Ovary (tissue), 9 donors: ENCODE results near the gene SEC61A2. TPM values are rescaled to one million over a fixed set of nuclear protein-coding genes. Genes with fewer than 3 reads are reported as not detected.

ENCODE experiments used
- DNase-seq, 5 donors: peaks; one replicate each; pipeline ENCODE4 v3.0.0-alpha.2; 2019 to 2020
- H3K27ac ChIP-seq, 2 donors: fragments of 200-600 bp; one replicate each; pipeline versions ENCODE4 v1.5.1 to v1.8.0; 2019 to 2022
- H3K27me3 ChIP-seq: fragments of 200-600 bp; one replicate; pipeline ENCODE4 v1.8.0; 2022
- H3K36me3 ChIP-seq: fragments of 200-600 bp; sonication (generic); one replicate; pipeline ENCODE4 v1.5.1; 2019
- H3K4me1 ChIP-seq: one replicate; pipeline ENCODE4 v1.8.1; 2013; ENCODE audit warnings: mild to moderate bottlenecking, moderate library complexity; ENCODE audit not compliant: insufficient read depth
- H3K4me3 ChIP-seq: fragments of 200-600 bp; sonication (generic); one replicate; pipeline ENCODE4 v1.5.1; 2017
- H3K9me3 ChIP-seq, 2 donors: fragments of 200-600 bp in 1 of 2; sonication (generic) in 1 of 2; one replicate each; pipeline versions ENCODE4 v1.5.1 to v1.8.1; 2013 to 2019; ENCODE audit warnings: mild to moderate bottlenecking in 1 of 2, moderate library complexity in 1 of 2
- CTCF ChIP-seq, 3 donors: fragments of 450-650 bp in 2 of 3; fragments of 200-600 bp in 1 of 3; IDR thresholded peaks; one replicate each; pipeline versions ENCODE4 v1.5.1 to v1.8.0; 2016 to 2022; ENCODE audit warnings: antibody characterized with exemption in 3 of 3, mild to moderate bottlenecking in 1 of 3
- EP300 ChIP-seq: sonication (generic); formaldehyde crosslinking; IDR thresholded peaks from one replicate; pipeline ENCODE4 v1.6.1; 2017; ENCODE audit warnings: antibody characterized with exemption
- POLR2A ChIP-seq: fragments of 450-650 bp; IDR thresholded peaks from one replicate; pipeline ENCODE4 v1.6.1; 2017; ENCODE audit warnings: antibody characterized with exemption, mild to moderate bottlenecking, moderate library complexity
- WGBS, 3 donors: extraction: QIAGEN DNeasy Blood & Tissue Kit in 1 of 3; methylation state at CpG; one replicate each; pipeline versions ENCODE4 v1.1.5 to v1.1.7; 2013 to 2017; 5-methylcytosine and 5-hydroxymethylcytosine counted together
- intact Hi-C, 4 donors: fragments of 100-400 bp; cut with DNase I; formaldehyde crosslinking; loops; one replicate each; pipeline versions ENCODE4 v1.11.0 to v1.15.1; 2022 to 2023
- polyA plus RNA-seq, 2 donors: library from polyadenylated mRNA; stranded (reverse); fragments of 200-250 nt in 1 of 2; fragments of 350-450 nt in 1 of 2; fragmentation: Illumina TruSeq in 1 of 2; extraction: RNeasy Lipid Tissue Mini Kit (QIAGEN cat#74804) in 1 of 2; gene quantifications; one replicate each; pipeline ENCODE4 v1.2.3, GENCODE V29; 2013 to 2014
- total RNA-seq, 7 donors: library from RNA; depleted of rRNA in 2 of 7; stranded (reverse); fragments of >200 nt in 2 of 7; fragmentation: NEBNext Ultra II Directional in 3 of 7; extraction: Animal tissue kit (Norgen Biotek cat#: 25700) in 3 of 7; gene quantifications; one replicate each; pipeline versions ENCODE4 v1.1.0 to v1.2.4, GENCODE V29; 2016 to 2023
- donor health status: DM: no; HTN: no; CAD: no; lungs with moderate emphysema.
- donor health status: DM: no; HTN: no; CAD: no.
- donor health status: Bipolar disorder and iron deficiency.
- donor health status: DM: yes; HTN: yes; CAD: no.
- donor health status: DM: no; HTN: no; CAD: no.
- donor health status: DM: yes; HTN: yes; CAD: no.

The SEC61A2 gene
- total and polyA plus RNA-seq, 9 donors: 7.4 to 13.4 (median 9.5) TPM

DNA sequence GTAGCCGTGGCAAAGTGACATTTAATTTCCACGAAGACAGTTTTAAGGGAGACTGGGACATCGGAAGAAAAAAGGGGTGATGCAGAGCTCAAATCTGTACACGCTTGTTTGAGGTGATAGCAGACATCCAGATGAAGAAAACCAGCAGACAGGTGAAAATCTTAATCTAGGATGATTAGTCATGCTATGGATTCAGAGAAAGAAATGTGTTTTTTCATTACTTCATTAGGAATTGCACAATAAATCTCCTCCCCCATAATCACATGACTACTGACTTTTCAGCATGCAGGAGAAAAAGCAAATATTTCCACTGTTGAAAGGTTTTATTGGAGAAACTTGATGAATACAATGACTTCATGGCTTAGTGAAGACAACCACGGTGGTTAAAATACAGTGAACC lies 63.7 kb downstream of the SEC61A2 start:
- no peaks in the 10 kb centered on the region for H3K9me3 ChIP-seq
- no peaks in the 10 kb centered on the region for H3K27me3 ChIP-seq
- no peaks in the 10 kb centered on the region for H3K36me3 ChIP-seq
- no peak overlapping the region for H3K4me3 ChIP-seq
- H3K4me1 ChIP-seq: peaks cover 4% of the 10 kb centered on the region
- TF ChIP-seq CTCF (IDR thresholded peaks at IDR 0.05) (no peak), POLR2A (no peak), EP300 (no peak)
- intact Hi-C loops: no loop called here
- no peak overlapping the region for H3K27ac ChIP-seq
- no peak for DNase-seq
- WGBS, 3 donors: 83 to 90% (median 87%) methylated on average over 5 of the region's 5 CpGs

- H3K4me1 ChIP-seq: peaks cover 4% of the 10 kb centered on the region
- peak in 4 of 5 donors; percentile 19 to 56 (median 40) for DNase-seq
Observed at GRCh38 chr10:12194752-12195271, 65.3 kb downstream of the SEC61A2 start.

DNA sequence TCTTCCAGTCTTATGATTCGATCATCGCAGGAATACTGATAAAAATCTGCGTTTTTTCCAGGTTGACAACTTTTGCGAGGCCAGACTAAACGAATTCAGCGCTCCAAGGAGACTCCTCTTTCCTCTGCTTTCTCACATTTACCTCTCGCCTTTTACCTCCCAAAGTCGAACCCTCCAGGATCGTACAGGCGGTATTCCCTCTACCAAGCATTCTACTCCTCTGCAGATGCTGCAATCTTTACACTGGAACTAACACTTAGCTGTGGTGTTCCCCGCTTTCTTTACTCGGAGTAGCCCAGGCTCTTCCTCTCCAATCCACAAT lies 65.8 kb downstream of the SEC61A2 start:
- Histone ChIP-seq H3K4me1 (peaks cover 4% of the 10 kb centered on the region), H3K9me3 (no peaks in the 10 kb centered on the region), H3K27me3 (no peaks in the 10 kb centered on the region), H3K27ac (peak overlapping the region in 1 of 2 donors; percentile 85), H3K36me3 (no peaks in the 10 kb centered on the region), H3K4me3 (peak overlapping the region; percentile 56)
- intact Hi-C loops: no loop called here
- 0 to 1% (median 0%) methylated on average over 12 of the region's 12 CpGs for whole genome bisulfite sequencing, 3 donors
- TF ChIP-seq EP300 (no peak), POLR2A (no peak), CTCF (IDR thresholded peaks at IDR 0.05) (no peak)
- DNase-seq: no peak

More at GRCh38 chr10:12194752-12195271, 65.3 kb downstream of the SEC61A2 start:
- no peak overlapping the region for H3K27ac ChIP-seq
- no peaks in the 10 kb centered on the region for H3K27me3 ChIP-seq
- 1 to 4% (median 2%) methylated on average over 27 of the region's 27 CpGs for WGBS, 3 donors
- no peaks in the 10 kb centered on the region for H3K9me3 ChIP-seq
- intact Hi-C loops: no loop called here
- H3K36me3 ChIP-seq: no peaks in the 10 kb centered on the region
- H3K4me3 ChIP-seq: peak overlapping the region; percentile 56
- TF ChIP-seq POLR2A: no peak
- no peak for TF ChIP-seq CTCF (IDR thresholded peaks at IDR 0.05)
- TF ChIP-seq EP300: no peak

DNA sequence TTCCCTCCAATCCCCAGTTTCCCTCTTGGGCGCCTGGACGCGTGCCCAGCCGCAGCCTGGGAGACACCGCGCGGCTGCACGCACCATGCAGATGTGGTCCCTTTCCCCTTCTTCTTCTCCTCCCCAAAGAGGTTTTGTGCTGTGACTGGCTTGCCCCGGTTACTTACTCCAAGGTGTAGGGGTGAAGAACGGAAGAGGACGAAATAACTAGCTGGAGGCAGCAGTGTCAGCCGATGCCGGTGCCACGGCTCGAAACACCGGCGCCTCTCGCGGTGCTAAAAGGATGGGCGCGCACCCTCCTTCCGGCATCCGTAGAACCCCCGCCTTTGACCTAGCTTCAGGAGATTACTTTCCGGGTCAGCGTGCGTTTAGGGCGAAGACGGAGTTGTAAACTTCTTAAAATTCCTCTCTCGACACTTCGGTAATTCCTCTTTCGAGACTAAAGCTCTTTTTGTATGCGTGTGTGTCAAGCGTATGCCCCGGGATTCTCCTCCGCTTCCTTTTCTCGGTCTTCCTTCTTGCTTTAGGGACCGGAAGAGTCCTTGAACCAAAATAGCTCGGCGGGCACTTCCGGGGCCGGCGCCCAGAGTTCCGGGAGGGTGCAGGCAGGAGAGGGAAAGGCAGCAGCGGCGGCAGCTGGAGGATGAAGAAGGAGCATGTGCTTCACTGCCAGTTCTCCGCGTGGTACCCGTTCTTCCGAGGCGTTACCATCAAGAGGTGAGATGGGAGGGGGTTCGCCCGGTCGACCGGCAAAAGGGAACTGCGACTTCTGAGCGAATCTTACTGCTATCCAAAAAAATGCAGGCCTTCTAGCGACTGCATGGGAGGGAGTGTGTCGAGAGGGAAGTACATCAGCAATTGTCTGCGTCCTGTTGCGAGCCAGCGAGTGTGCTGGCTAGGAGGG lies 66.4 kb downstream of the SEC61A2 start, which contains the start of the genes CDC123 and NUDT5:
Gene CDC123, plus strand, starts transcription at position 586 of the 904 bp plus-strand sequence. Its CDS starts 58 bp downstream, at position 644.
Gene NUDT5, minus strand, starts transcription at position 289 of the 904 bp plus-strand sequence. CDS start 9,600 bp downstream, outside the sequence.
- peak within 1 kb of the TSS; percentile 56 for H3K4me3 ChIP-seq
- peak within 1 kb of the TSS; percentile 25 to 85 for H3K27ac ChIP-seq
- no peaks in the 10 kb centered on the region for H3K36me3 ChIP-seq
- DNase-seq: peak; percentile 79 to 88 (median 83)
- no peaks in the 10 kb centered on the region for H3K9me3 ChIP-seq
- H3K27me3 ChIP-seq: no peaks in the 10 kb centered on the region
- WGBS, 3 donors: 0 to 1% (median 0%) methylated on average over 62 of the region's 62 CpGs
- no peak for TF ChIP-seq CTCF (IDR thresholded peaks at IDR 0.05)
- no peak for TF ChIP-seq EP300
- intact Hi-C loops: no loop called here
- peaks cover 4% of the 10 kb centered on the region for H3K4me1 ChIP-seq
